Kidney (tissue), 14 donors: Measurements from ENCODE around the gene C1orf116. TPM values are rescaled to one million over a fixed set of nuclear protein-coding genes. Genes with fewer than 3 reads are reported as not detected.

Source experiments
- DNase-seq, 5 donors: peaks; one replicate each; pipeline ENCODE4 v3.0.0-alpha.2; 2013 to 2020
- FAIRE-seq: peaks from 2 replicates; lab custom pipeline; 2012; peaks lifted over from hg19 to GRCh38; lab: Jason Lieb, UNC
- H3K27ac ChIP-seq, 2 donors: one replicate each; pipeline ENCODE4 v1.7.0; 2013; ENCODE audit warnings: low read depth in 2 of 2, low read length in 2 of 2, inconsistent platforms in 1 of 2
- H3K27me3 ChIP-seq: one replicate; pipeline ENCODE4 v1.7.1; 2013; ENCODE audit warnings: low read length, inconsistent platforms; ENCODE audit not compliant: control insufficient read depth, insufficient read depth
- H3K36me3 ChIP-seq, 3 donors: one replicate each; pipeline versions ENCODE4 v1.7.0 to v1.7.1; 2013; ENCODE audit warnings: low read length in 3 of 3, control low read depth in 1 of 3, inconsistent platforms in 1 of 3; ENCODE audit not compliant: insufficient read depth in 3 of 3, control insufficient read depth in 2 of 3
- H3K4me1 ChIP-seq, 3 donors: one replicate each; pipeline versions ENCODE4 v1.7.0 to v1.7.1; 2013; ENCODE audit warnings: low read length in 3 of 3, inconsistent platforms in 1 of 3, low read depth in 1 of 3; ENCODE audit not compliant: control insufficient read depth in 2 of 3, insufficient read depth in 2 of 3
- H3K4me3 ChIP-seq, 3 donors: one replicate each; pipeline versions ENCODE4 v1.7.0 to v1.8.1; 2013; ENCODE audit warnings: low read length in 3 of 3, control low read depth in 1 of 3, inconsistent platforms in 1 of 3
- H3K9ac ChIP-seq, 3 donors: one replicate each; pipeline versions ENCODE4 v1.7.0 to v1.7.1; 2013; ENCODE audit warnings: low read length in 3 of 3, control low read depth in 1 of 3, inconsistent platforms in 1 of 3
- H3K9me3 ChIP-seq, 3 donors: one replicate each; pipeline versions ENCODE4 v1.7.0 to v1.7.1; 2013; ENCODE audit warnings: low read length in 3 of 3, control low read depth in 1 of 3, inconsistent platforms in 1 of 3; ENCODE audit not compliant: control insufficient read depth in 2 of 3, insufficient read depth in 1 of 3
- CTCF ChIP-seq: IDR thresholded peaks from 3 replicates; pipeline ENCODE4 v1.5.1; 2012; ENCODE audit warnings: mild to moderate bottlenecking, moderate library complexity, borderline replicate concordance; ENCODE audit not compliant: insufficient read depth; ENCODE audit errors: extremely low read depth
- intact Hi-C: fragments of 100-400 bp; cut with DNase I; formaldehyde crosslinking; loops from one replicate; pipeline ENCODE4 v1.11.1; 2022
- polyA plus RNA-seq: library from polyadenylated mRNA; stranded (reverse); fragments of 350-450 nt; fragmentation: Illumina TruSeq; extraction: RNeasy Lipid Tissue Mini Kit (QIAGEN cat#74804); gene quantifications from one replicate; pipeline ENCODE4 v1.2.3, GENCODE V29; 2014; ENCODE audit warnings: low read depth, low replicate concordance; ENCODE audit not compliant: insufficient read depth
- total RNA-seq: library from RNA; stranded (reverse); fragmentation: NEBNext Ultra II Directional; extraction: Animal tissue kit (Norgen Biotek cat#: 25700); gene quantifications from one replicate; pipeline ENCODE4 v1.2.1, GENCODE V29; 2021
- donor health status: control.
- donor health status: control.
- donor health status: control.
- donor health status: control.
- donor health status: control.
- donor health status: DM: yes; HTN: yes; CAD: no.
- donor health status: Normal renal cell carcinoma (clear cell type).

Gene C1orf116
- total and polyA plus RNA-seq, 2 donors from 2014 or later, result 11.9 to 19.6 TPM

- peaks cover 9 to 27% (median 22%) of the 10 kb centered on the region in 3 donors for H3K4me1 ChIP-seq
- intact Hi-C loops, result no loop called here
Observed at GRCh38 chr1:207031016-207031415, 1.5 kb downstream of the C1orf116 start.

GRCh38 chr1:207030522-207031009 is 2.0 kb downstream of the C1orf116 start:
- Histone ChIP-seq H3K4me3 (peak overlapping the region; percentile 13 to 57 (median 17)), H3K36me3 (no peaks in the 10 kb centered on the region), H3K4me1 (peaks cover 11 to 32% (median 23%) of the 10 kb centered on the region in 3 donors), H3K9ac (peak overlapping the region in 1 of 3 donors; percentile 69), H3K9me3 (no peaks in the 10 kb centered on the region), H3K27ac (peak overlapping the region; percentile 68 to 70), H3K27me3 (no peaks in the 10 kb centered on the region)
- intact Hi-C loops, result no loop called here
- no peak for TF ChIP-seq CTCF
- no peak for DNase-seq
- FAIRE-seq, result no peak

More at GRCh38 chr1:207031016-207031415, 1.5 kb downstream of the C1orf116 start:
- no peak for DNase-seq
- peak overlapping the region; percentile 63 to 68 for H3K27ac ChIP-seq
- no peak for TF ChIP-seq CTCF
- H3K36me3 ChIP-seq, result no peaks in the 10 kb centered on the region
- H3K9me3 ChIP-seq, result no peaks in the 10 kb centered on the region
- peak overlapping the region; percentile 4 to 57 (median 25) for H3K4me3 ChIP-seq
- peak overlapping the region in 1 of 3 donors; percentile 69 for H3K9ac ChIP-seq
- no peak for FAIRE-seq
- no peaks in the 10 kb centered on the region for H3K27me3 ChIP-seq

- intact Hi-C loops, result no loop called here
- DNase-seq (no peak), FAIRE-seq (no peak)
- Histone ChIP-seq H3K27me3 (no peaks in the 10 kb centered on the region), H3K36me3 (no peaks in the 10 kb centered on the region), H3K27ac (peak overlapping the region; percentile 68 to 70), H3K9ac (peak overlapping the region in 1 of 3 donors; percentile 69), H3K4me1 (peaks cover 15 to 37% (median 29%) of the 10 kb centered on the region in 3 donors), H3K4me3 (peak overlapping the region; percentile 13 to 57 (median 17)), H3K9me3 (no peaks in the 10 kb centered on the region)
- no peak for TF ChIP-seq CTCF
Observed at GRCh38 chr1:207029701-207030521, 2.6 kb downstream of the C1orf116 start.
